ENCODE data around the gene ARL16.
A peak's percentile ranks its signal among the peaks of the same experiment; 100 is the strongest.

ARL16 gene

DNA sequence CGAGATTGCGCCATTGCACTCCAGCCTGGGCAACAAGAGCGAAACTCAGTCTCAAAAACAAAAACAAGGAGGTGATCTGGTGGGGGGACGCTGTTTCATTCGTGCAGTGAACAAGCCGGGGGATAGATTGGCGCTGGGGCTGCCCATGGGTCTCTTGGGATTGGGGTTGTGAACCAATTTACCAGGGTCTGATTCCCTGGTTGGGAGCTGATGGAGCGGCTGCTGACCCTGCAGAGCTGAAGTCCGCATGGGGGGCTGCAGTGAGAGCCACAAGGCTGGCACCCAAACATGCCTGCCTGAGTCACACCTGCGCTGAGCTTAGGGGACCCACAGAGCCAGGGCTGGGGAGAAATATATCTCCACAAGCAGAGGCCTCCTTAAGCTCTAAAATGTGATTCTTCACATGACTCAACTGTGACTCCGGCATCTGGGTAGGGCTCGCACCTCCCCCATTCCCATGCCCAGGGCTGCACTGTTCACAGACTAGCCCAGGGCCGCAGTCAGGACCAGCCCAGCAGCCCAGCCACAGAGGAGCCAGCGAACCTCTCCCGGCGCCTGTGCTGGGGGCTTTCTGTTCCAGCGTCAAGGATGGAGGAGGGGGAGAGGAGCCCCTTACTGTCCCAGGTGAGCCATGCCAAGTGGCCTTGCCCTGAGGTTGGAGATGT, 41.6 kb downstream of the ARL16 start:
- no peak for DNase-seq

GRCh38 chr17:81640011-81640410, 43.6 kb downstream of the ARL16 start:
- no peak for DNase-seq

GRCh38 chr17:81638683-81639082, 44.9 kb downstream of the ARL16 start:
- DNase-seq = no peak

- peak; percentile 47 to 78 (median 72) for DNase-seq
Measured at GRCh38 chr17:81636505-81637288, 46.9 kb downstream of the ARL16 start, which contains the start of the genes NPLOC4 and TSPAN10. TSS of gene NPLOC4 (minus strand) at chr17:81637112. CDS start at chr17:81636930, 182 bp downstream. TSS of gene TSPAN10 (plus strand) at chr17:81637196. CDS start at chr17:81642413, 5,217 bp downstream.

GRCh38 chr17:81635973-81636504, 47.6 kb downstream of the ARL16 start:
- no peak for DNase-seq

- DNase-seq = no peak
Measured at GRCh38 chr17:81635431-81635830, 48.2 kb downstream of the ARL16 start.

DNA sequence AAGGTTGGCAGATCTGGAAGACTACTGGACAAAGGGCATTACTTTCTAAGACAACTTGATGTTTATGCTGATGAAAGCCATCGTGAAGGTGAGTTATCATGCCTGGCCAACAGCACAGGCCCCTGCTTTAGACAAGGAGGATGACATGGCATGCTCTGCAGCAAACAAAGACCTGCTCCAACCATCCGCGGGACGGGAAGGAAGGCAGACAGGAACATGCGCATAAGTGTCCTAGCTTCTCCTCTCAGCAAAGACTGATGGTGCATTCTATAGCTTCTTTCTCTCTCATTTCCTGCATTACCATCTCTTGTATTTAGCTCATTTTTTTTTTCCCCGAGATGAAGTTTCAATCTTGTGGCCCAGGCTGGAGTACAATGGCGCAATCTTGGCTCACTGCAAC, 52.1 kb downstream of the ARL16 start:
- no peak for DNase-seq
